Superior temporal gyrus (tissue), 1 donor: ENCODE results near the gene CTNNAL1.
A peak's percentile ranks its signal among the peaks of the same experiment; 100 is the strongest.
"Not testable (repeated sequence)": the region's sequence is repeated elsewhere in the genome, so short reads cannot be mapped to it uniquely, and the experiment has no call there.

Experiments used
- DNase-seq: peaks from one replicate; pipeline ENCODE4 v3.0.0-alpha.2; 2016; ENCODE audit errors: extremely low spot score

Gene CTNNAL1

DNA sequence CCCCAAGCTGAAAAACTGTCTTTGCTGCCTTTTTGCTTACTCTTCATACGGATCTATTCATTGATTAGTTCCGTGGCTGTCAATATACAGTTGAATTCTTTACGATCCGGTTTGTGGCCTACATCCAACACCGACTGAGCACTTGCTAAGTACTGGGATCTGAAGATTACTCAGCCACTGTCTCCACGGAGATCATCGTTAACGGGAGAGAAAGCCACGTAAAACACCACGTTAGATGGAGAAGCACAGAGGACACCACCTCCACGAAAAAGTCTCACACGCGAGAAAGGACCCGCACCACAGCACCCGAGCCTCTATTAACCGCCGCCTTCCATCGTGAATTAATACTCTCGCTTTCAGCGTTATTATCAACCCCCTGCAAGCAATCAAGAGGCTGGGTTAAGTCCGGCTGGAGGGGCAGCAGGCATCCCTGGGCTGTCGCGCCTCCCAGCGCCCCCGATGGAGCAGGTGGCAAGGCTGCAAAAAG, 80.0 kb downstream of the CTNNAL1 start:
- DNase-seq = peak; percentile 26

DNA sequence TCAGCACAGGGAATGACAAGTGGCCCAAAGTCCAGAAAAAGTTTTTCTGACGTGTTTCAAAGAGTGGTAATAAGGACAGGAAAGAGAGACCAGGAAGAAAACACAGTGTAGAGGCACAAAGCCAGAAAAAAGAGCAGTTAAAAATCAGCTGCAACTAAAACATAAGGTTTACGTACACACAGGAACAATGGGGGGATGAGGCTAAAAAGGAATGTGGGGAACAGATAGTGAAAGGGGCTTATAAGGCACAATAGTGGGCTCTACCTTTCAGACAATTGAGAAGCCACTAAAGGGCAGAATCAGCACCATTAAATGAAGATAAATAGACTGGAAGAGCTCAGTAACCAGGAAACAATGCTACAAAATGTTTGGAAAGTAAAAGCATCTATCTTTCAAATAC, 84.9 kb downstream of the CTNNAL1 start:
- DNase-seq = no peak

- no peak for DNase-seq
Measured at GRCh38 chr9:108924466-108924865, 88.8 kb downstream of the CTNNAL1 start.

GRCh38 chr9:108921200-108921599, 92.1 kb downstream of the CTNNAL1 start:
- no peak for DNase-seq

DNA sequence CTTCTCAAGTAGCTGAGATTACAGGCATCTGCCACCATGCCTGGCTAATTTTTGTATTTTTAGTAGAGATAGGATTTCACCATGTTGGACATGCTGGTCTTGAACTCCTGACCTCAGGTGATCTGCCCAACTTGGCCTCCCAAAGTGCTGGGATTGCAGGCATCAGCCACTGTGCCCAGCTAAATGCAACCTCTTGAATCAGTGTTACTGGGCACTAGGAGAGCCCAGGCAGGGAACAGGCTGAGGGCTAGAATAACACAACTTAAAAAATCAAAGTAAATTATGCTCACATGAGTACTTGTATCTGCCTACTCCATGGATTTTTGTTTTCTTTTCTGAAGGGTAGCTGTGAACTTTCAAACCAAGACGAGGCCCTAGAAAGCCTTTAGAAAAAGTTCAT, 92.9 kb downstream of the CTNNAL1 start:
- DNase-seq = not testable (repeated sequence)

DNA sequence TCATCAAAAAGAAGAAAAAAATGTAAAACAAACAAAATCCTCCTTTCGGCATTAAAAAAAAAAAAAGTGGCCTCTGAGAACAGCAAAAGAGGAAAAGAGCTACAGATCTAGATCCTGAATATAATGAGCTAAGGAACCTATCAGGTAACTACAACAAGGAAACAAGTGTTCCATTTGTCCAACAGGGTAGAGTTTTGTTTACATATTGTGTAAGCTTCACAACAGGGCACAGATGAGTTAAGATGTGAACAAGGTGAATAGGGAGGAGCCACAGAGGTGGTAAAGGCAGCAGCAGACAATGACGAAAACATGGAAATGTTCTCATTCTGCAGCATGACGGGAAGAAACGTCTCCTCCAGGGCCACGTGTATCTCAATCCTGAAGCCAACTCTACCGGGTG, 93.8 kb downstream of the CTNNAL1 start:
- DNase-seq = no peak

GRCh38 chr9:108913391-108913790, 99.9 kb downstream of the CTNNAL1 start:
- no peak for DNase-seq

- DNase-seq = no peak
Measured at GRCh38 chr9:108911820-108912219, 101.5 kb downstream of the CTNNAL1 start.

GRCh38 chr9:108910914-108911313, 102.4 kb downstream of the CTNNAL1 start:
- DNase-seq = no peak

DNA sequence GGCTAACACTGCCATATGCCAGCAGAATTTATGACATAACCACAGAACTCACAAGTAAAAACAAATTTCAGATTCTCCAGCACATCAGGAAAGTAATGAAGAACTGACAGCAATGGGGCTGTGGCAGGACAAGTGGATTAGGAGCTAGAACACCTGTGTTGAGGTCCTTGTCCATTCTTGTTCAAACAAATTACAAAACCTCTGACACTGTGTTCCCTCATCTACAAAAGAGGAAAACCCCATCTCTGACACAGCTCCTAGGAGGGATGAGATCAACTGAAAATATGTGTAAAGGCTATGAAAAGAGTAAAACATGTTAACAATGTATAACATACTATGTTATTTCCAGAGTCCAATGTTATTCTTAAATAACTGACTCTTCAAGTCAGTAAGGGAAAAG, 102.9 kb downstream of the CTNNAL1 start:
- no peak for DNase-seq

DNA sequence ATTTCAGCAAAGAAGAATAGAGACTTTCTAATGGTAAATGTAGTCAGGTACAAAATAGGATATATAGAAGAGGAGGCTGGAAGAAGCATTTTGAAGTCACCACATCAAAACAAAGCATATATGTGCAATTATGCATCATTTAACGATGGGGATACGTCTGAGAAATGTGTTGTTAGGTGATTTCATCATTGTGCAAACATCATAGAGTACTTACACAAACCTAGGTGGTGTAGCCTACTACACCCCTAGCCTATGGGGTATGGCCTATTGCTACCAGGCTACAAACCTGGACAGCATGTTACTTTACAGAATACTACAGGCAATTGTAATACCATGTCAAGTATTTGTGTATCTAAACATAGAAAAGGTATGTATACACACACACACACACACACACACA, 107.8 kb downstream of the CTNNAL1 start:
- no peak for DNase-seq

DNA sequence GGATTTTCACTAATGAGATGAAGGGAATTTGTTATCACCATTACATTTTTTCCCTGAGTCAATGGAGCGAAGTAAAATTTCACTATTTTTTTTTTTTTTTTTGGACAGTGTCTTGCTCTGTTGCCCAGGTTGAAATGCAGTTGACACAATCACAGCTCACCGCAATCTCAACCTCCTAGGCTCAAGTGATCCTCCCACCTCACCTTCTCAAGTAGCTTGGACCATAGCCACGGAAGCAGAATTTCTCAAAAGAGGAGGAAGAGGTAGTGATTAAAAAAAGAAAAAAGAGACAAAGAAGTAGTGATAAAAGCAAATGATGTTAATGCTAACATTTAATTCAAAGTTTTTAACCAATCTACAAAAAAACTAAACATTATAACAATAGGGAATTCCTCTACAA, 109.1 kb downstream of the CTNNAL1 start:
- no peak for DNase-seq

GRCh38 chr9:108903420-108904103, 109.7 kb downstream of the CTNNAL1 start:
- no peak for DNase-seq

DNA sequence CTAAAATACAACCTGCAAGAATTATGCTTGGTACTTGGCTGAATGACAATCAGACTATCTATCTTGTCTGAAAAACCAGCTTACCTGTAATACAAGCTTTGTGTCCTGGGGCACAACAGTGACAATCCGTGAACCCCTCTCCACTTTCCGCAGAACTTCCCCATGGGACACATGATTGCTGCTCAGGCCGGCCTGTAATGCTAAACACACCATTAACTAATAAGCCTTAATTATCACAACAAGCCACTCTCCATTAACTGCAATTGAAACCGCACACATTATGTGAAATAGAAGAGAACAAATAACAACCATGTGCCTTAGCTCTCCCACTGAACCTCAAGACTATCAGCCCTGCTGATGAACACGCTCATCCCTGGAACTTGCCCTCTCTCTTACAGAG, 113.1 kb downstream of the CTNNAL1 start:
- DNase-seq = no peak

DNA sequence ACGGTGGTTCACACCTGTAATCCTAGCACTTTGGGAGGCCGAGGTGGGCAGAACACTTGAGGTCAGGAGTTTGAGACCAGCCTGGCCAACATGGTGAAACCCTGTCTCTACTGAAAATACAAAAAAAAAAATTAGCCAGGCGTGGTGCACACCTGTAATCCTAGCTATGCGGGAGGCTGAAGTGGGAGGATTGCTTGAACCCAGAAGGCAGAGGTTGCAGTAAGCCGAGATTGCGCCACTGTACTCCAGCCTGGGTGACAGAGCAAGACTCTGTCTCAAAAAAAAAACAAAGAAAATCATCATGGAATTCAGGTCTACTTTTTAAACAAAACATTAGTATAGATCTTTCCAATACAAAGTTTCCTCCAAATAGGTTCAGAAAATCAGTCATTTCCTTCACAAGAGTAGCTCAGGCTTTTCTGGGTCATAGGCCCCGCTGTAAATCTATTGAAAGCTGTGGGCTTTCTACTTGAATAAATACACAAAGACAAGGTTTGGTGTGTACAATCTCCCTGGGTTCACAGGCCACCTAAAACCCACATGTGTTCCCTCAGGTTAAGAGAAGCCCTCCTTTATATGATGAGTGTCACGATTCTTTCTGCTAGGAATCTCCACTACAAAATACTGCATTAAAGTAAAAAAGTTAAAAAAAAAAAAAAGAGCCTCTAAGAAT, 114.1 kb downstream of the CTNNAL1 start:
- not testable (repeated sequence) for DNase-seq

DNA sequence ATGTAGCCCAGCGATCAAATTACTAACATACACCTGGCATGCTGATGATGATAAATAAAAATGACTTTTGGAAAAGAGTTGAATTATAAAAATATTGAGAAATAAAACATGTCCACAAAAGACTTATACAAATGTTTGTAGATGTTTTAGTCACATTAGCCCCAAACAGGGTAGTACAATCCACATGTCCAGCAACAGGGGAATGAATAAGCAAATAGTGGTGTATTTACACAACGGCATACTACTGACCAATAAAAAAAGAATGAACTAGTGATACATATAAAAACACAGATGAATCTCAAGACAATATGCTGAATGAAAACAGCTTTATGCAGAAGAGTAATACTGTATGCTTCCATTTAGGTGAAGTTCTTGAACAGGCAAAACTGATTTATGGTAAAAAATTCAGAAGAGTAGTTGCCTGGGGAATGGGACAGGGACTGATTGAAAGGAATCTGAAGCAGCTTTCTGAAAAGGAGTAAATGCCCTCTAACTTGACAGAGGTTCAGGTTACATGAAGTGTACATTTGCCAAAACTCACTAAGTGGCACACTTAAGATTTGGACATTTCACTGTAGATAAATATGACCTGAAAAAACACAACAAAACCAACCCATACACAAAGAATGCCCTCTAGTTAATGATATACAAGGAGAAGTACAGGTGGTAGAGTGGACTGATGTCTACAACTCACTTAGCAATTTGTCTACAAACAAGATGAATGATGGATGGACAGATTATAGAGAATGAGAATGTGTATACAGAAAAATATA, 115.8 kb downstream of the CTNNAL1 start:
- no peak for DNase-seq

DNA sequence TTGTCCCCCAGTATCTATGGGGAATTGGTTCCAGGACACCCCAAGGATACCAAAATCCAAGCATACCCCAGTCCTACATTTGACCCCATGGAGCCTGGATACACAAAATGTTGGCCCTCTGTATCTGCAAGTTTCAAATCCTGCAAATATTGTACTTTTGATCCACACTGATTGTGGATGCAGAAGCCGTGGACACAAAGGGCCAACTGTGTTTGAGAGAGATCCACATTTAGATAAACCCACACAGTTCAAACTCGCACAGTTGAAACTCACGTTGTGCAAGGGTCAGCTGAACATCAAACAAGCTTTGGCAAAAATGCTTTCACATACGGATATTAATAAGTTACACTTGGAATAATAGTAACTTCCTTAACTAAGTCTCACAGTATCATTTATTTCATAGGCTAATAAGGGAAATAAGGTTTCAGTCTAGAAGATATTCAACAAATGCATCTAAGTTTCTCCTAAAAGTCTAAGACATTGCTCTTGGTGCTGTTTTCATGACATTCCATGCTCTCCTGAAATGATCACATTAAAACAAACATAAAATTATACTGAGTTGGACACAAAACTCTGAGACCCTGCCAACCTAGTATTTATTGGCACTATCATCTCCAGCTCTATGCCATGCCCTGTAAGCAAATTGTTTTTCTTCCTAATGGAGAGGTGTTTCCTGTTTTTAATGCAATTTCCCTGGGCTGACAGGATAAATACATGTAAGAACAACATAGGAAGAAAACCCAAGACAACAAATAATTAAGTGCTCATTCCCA, 118.9 kb downstream of the CTNNAL1 start:
- DNase-seq = no peak
